WTC11 (cell line): ENCODE results near the gene PFKFB3. TPM values are rescaled to one million over a fixed set of nuclear protein-coding genes. Genes with fewer than 3 reads are reported as not detected.

Experiments
- ATAC-seq: fragments of 200-7000 bp; cut with Tn5 transposase; 2 replicates; pipeline ENCODE4 v1.10.0; 2021; ENCODE audit warnings: mild to moderate bottlenecking, moderate library complexity
- CTCF ChIA-PET: fragments of 300-600 bp; sonication (Branson Sonifier 250); formaldehyde crosslinking; loops from one replicate; lab custom pipeline; 2021; ENCODE audit warnings: antibody characterized with exemption; lab: Charles Lee
- POLR2A ChIA-PET: fragments of 350-600 bp; sonication (Branson Sonifier 250); formaldehyde crosslinking; loops from one replicate; lab custom pipeline; 2021; ENCODE audit warnings: antibody characterized with exemption; lab: Charles Lee
- DNase-seq: peaks from one replicate; pipeline ENCODE4 v3.0.0; 2021; ENCODE audit warnings: low spot score
- H3K27ac Mint-ChIP-seq: 2 replicates; pipeline ENCODE4 v1.8.0; 2021; ENCODE audit warnings: mixed read lengths
- H3K27me3 Mint-ChIP-seq: 2 replicates; pipeline ENCODE4 v1.8.0; 2021; ENCODE audit warnings: low read depth, mild to moderate bottlenecking, moderate library complexity, mixed read lengths
- H3K36me3 Mint-ChIP-seq: 2 replicates; pipeline ENCODE4 v1.8.0; 2021; ENCODE audit warnings: mixed read lengths
- H3K4me1 Mint-ChIP-seq: 2 replicates; pipeline ENCODE4 v1.8.0; 2022; ENCODE audit warnings: mixed read lengths
- H3K4me3 Mint-ChIP-seq: 2 replicates; pipeline ENCODE4 v1.8.0; 2021; ENCODE audit warnings: mild to moderate bottlenecking, moderate library complexity, mixed read lengths
- H3K9me3 Mint-ChIP-seq: 2 replicates; pipeline ENCODE4 v1.8.0; 2021; ENCODE audit warnings: mixed read lengths
- ARID4B ChIP-seq: sonication (generic); formaldehyde crosslinking; IDR thresholded peaks from 2 replicates; pipeline ENCODE4 v1.8.0; 2023; ENCODE audit warnings: missing genetic modification reagents, mild to moderate bottlenecking, borderline replicate concordance
- ATF1 ChIP-seq: sonication (generic); formaldehyde crosslinking; IDR thresholded peaks from 2 replicates; pipeline ENCODE4 v1.8.1; 2023; ENCODE audit warnings: mild to moderate bottlenecking, moderate library complexity, missing genetic modification reagents
- CDX4 ChIP-seq: fragments of 250-450 bp; sonication (Bioruptor Pico); IDR thresholded peaks from 2 replicates; pipeline ENCODE4 v1.9.0; 2021; ENCODE audit warnings: moderate library complexity, mild to moderate bottlenecking, inconsistent platforms, borderline replicate concordance
- CTCF ChIP-seq: fragments of 200-600 bp; IDR thresholded peaks from 2 replicates; pipeline ENCODE4 v1.8.0; 2022; ENCODE audit warnings: antibody characterized with exemption
- ERG ChIP-seq: fragments of 250-450 bp; sonication (Bioruptor Pico); IDR thresholded peaks from 2 replicates; pipeline ENCODE4 v1.8.0; 2021; ENCODE audit warnings: mild to moderate bottlenecking
- FOXP1 ChIP-seq: sonication (generic); formaldehyde crosslinking; IDR thresholded peaks from 2 replicates; pipeline ENCODE4 v1.8.0; 2022; ENCODE audit warnings: missing genetic modification reagents, mild to moderate bottlenecking, moderate library complexity, borderline replicate concordance
- IRF1 ChIP-seq: sonication (generic); formaldehyde crosslinking; IDR thresholded peaks from 2 replicates; pipeline ENCODE4 v1.8.0; 2023; ENCODE audit warnings: missing genetic modification reagents
- MAX ChIP-seq: sonication (generic); formaldehyde crosslinking; IDR thresholded peaks from 2 replicates; pipeline ENCODE4 v1.8.0; 2022; ENCODE audit warnings: mild to moderate bottlenecking, missing genetic modification reagents
- SP1 ChIP-seq: sonication (generic); formaldehyde crosslinking; conservative IDR thresholded peaks from 2 replicates; pipeline ENCODE4 v1.8.1; 2022; ENCODE audit warnings: missing genetic modification reagents
- ZBTB43 ChIP-seq: sonication (generic); formaldehyde crosslinking; IDR thresholded peaks from 2 replicates; pipeline ENCODE4 v1.8.1; 2023; ENCODE audit warnings: mild to moderate bottlenecking, missing genetic modification reagents
- ZNF121 ChIP-seq: sonication (generic); formaldehyde crosslinking; IDR thresholded peaks from 2 replicates; pipeline ENCODE4 v1.8.0; 2023; ENCODE audit warnings: missing genetic modification reagents
- ZNF219 ChIP-seq: sonication (generic); formaldehyde crosslinking; IDR thresholded peaks from 2 replicates; pipeline ENCODE4 v1.8.0; 2023; ENCODE audit warnings: missing genetic modification reagents, mild to moderate bottlenecking, borderline replicate concordance
- ZNF263 ChIP-seq: sonication (generic); formaldehyde crosslinking; IDR thresholded peaks from 2 replicates; pipeline ENCODE4 v1.8.1; 2022; ENCODE audit warnings: low read depth, mild to moderate bottlenecking, moderate library complexity, missing genetic modification reagents
- ZNF512 ChIP-seq: sonication (generic); formaldehyde crosslinking; IDR thresholded peaks from 2 replicates; pipeline ENCODE4 v1.8.1; 2022; ENCODE audit warnings: missing genetic modification reagents, borderline replicate concordance
- total RNA-seq: library from RNA; stranded (reverse); gene quantifications from 3 replicates; pipeline ENCODE4 v1.2.3, GENCODE V29; 2021

PFKFB3 gene
- total RNA-seq, 1 experiment from 2014 or later = 30.6 TPM

GRCh38 chr10:6161921-6162320, 40.8 kb upstream of the PFKFB3 start (continued):
- TF ChIP-seq ARID4B (CRISPR knock-in tag) = no peak
- TF ChIP-seq FOXP1 (CRISPR knock-in tag) = no peak
- no peak for TF ChIP-seq ZNF219 (CRISPR knock-in tag)
- TF ChIP-seq SP1 = no peak
- TF ChIP-seq ATF1 (CRISPR knock-in tag) = no peak

- TF ChIP-seq CDX4 (no peak), ZNF512 (CRISPR knock-in tag) (no peak), ERG (CRISPR knock-in tag) (no peak), CTCF (no peak), MAX (no peak), ZNF121 (CRISPR knock-in tag) (no peak), IRF1 (CRISPR knock-in tag) (no peak), ZBTB43 (no peak), ZNF263 (CRISPR knock-in tag) (no peak)
- Mint-ChIP-seq H3K27me3 (peaks cover 6% of the 10 kb centered on the region), H3K27ac (peak overlapping the region; percentile 53; the same call in 1 of the 2 replicates), H3K9me3 (no peaks in the 10 kb centered on the region), H3K4me3 (peak overlapping the region; percentile 27), H3K36me3 (peaks cover 3% of the 10 kb centered on the region; the same call in 1 of the 2 replicates), H3K4me1 (peaks cover 21% of the 10 kb centered on the region)
- CTCF ChIA-PET = interaction anchor here (0.7 to 2.3 kb wide), 7 partner anchors 10 to 244 kb away, joined by 3 to 13 read pairs (median 4); partner anchors contain the start of gene PFKFB3
- ATAC-seq (peak; percentile 25), DNase-seq (peak; percentile 40)
- POLR2A ChIA-PET = interaction anchor here (1.0 to 1.2 kb wide), 2 partner anchors 19 to 40 kb away, joined by 3 to 6 read pairs; partner anchors contain the start of gene PFKFB3
Measured at GRCh38 chr10:6162589-6163356, 40.0 kb upstream of the PFKFB3 start.
